ENCODE results near the gene SEZ6.

Gene SEZ6

GRCh38 chr17:28986714-28987655 lies 18.8 kb downstream of the SEZ6 start:
- no peaks in the 10 kb centered on the region for H3K36me3 ChIP-seq (ENCODE audit: control insufficient read depth in 2 of 2, insufficient read depth in 1 of 2, low read length in 2 of 2)
- H3K4me3 ChIP-seq (ENCODE audit: low read depth, low read length): no peak overlapping the region
- ChIA-PET POLR2A (interaction anchor here (0.7 to 0.8 kb wide), 2 partner anchors 21 to 32 kb away, joined by 3 read pairs; no protein-coding TSS in a partner anchor), CTCF (interaction anchor here (0.5 to 1.0 kb wide), 4 partner anchors 29 to 565 kb away, joined by 3 to 4 read pairs (median 4); no protein-coding TSS in a partner anchor)
- no peak overlapping the region; the same call in 1 of the 2 replicates for H3K27ac ChIP-seq (ENCODE audit: extremely low read depth, low read depth, low read length)
- H3K9me3 ChIP-seq (ENCODE audit: control insufficient read depth, insufficient read depth, low read depth, low read length): no peaks in the 10 kb centered on the region
- TF ChIP-seq PRDM10 (tag by site-specific recombination; IDR thresholded peaks at IDR 0.05) (peak; percentile 60), ZNF354C (tag by site-specific recombination; IDR thresholded peaks at IDR 0.05; ENCODE audit: borderline replicate concordance, low read depth) (no peak), ZFHX2 (tag by site-specific recombination; conservative IDR thresholded peaks at IDR 0.05) (0 out of 2 replicates have a peak, but pooled peaks have one; percentile 16), ZIC2 (tag by site-specific recombination; IDR thresholded peaks at IDR 0.05) (peak; percentile 65), ZNF610 (tag by site-specific recombination; IDR thresholded peaks at IDR 0.05; ENCODE audit: borderline replicate concordance) (no peak), ZNF155 (tag by site-specific recombination; IDR thresholded peaks at IDR 0.05) (no peak), YY2 (tag by site-specific recombination; IDR thresholded peaks at IDR 0.05) (no peak), HOXA7 (CRISPR knock-in tag; IDR thresholded peaks at IDR 0.05; ENCODE audit: borderline replicate concordance) (no peak), ZNF837 (tag by site-specific recombination; IDR thresholded peaks at IDR 0.05) (no peak), ZBTB49 (tag by site-specific recombination; IDR thresholded peaks at IDR 0.05; ENCODE audit: low read depth) (no peak), ZNF548 (tag by site-specific recombination; IDR thresholded peaks at IDR 0.05) (no peak)
- no peaks in the 10 kb centered on the region for H3K4me1 ChIP-seq (ENCODE audit: control insufficient read depth, insufficient read depth, low read length)

- TF ChIP-seq ZNF639 (tag by site-specific recombination; IDR thresholded peaks at IDR 0.05) (no peak), ZNF549 (tag by site-specific recombination; IDR thresholded peaks at IDR 0.05) (no peak), ZFHX2 (tag by site-specific recombination; conservative IDR thresholded peaks at IDR 0.05) (peak; percentile 29; the same call in 1 of the 2 replicates), ZNF747 (tag by site-specific recombination; IDR thresholded peaks at IDR 0.05) (no peak), ZNF530 (tag by site-specific recombination; IDR thresholded peaks at IDR 0.05; ENCODE audit: low read depth) (no peak), OSR2 (tag by site-specific recombination; IDR thresholded peaks at IDR 0.05) (no peak), KLF8 (tag by site-specific recombination; IDR thresholded peaks at IDR 0.05) (no peak), ZNF239 (tag by site-specific recombination; IDR thresholded peaks at IDR 0.05) (no peak), ZBTB21 (tag by site-specific recombination; IDR thresholded peaks at IDR 0.05) (no peak), PBX3 (CRISPR knock-in tag; IDR thresholded peaks at IDR 0.05) (no peak), EGR2 (tag by site-specific recombination; IDR thresholded peaks at IDR 0.05; ENCODE audit: low read depth) (peak; percentile 56), KLF17 (tag by site-specific recombination; IDR thresholded peaks at IDR 0.05) (no peak)
- ChIA-PET CTCF (interaction anchor here (0.7 to 1.3 kb wide), 4 partner anchors 126 to 564 kb away, joined by 3 to 5 read pairs (median 4); no protein-coding TSS in a partner anchor), POLR2A (interaction anchor here (0.7 to 0.8 kb wide), 2 partner anchors 20 to 33 kb away, joined by 3 read pairs; no protein-coding TSS in a partner anchor)
- no peaks in the 10 kb centered on the region for H3K9me3 ChIP-seq (ENCODE audit: control insufficient read depth, insufficient read depth, low read depth, low read length)
- no peaks in the 10 kb centered on the region for H3K4me1 ChIP-seq (ENCODE audit: control insufficient read depth, insufficient read depth, low read length)
- H3K36me3 ChIP-seq (ENCODE audit: control insufficient read depth in 2 of 2, insufficient read depth in 1 of 2, low read length in 2 of 2): no peaks in the 10 kb centered on the region
- H3K27ac ChIP-seq (ENCODE audit: extremely low read depth, low read depth, low read length): no peak overlapping the region
- no peak overlapping the region for H3K4me3 ChIP-seq (ENCODE audit: low read depth, low read length)
These were observed 19.7 kb downstream of the SEZ6 start for GRCh38 chr17:28985950-28986713.
